CD4-positive, alpha-beta T cell (primary cell): ENCODE results near the gene CXCR5. TPM values are rescaled to one million over a fixed set of nuclear protein-coding genes. Genes with fewer than 3 reads are reported as not detected.
A peak's percentile ranks its signal among the peaks of the same experiment; 100 is the strongest.

ENCODE experiments used
- ATAC-seq: fragments of 200-7000 bp; cut with Tn5 transposase; one replicate; pipeline ENCODE4 v1.10.0; 2022; ENCODE audit warnings: mild to moderate bottlenecking; ENCODE audit not compliant: poor library complexity
- CTCF ChIA-PET: fragments of 350-600 bp; sonication (Branson Sonifier 250); formaldehyde crosslinking; loops from one replicate; lab custom pipeline; 2021; ENCODE audit warnings: antibody characterized with exemption, inconsistent platforms; lab: Charles Lee
- POLR2A ChIA-PET: fragments of 350-600 bp; sonication (Branson Sonifier 250); formaldehyde crosslinking; loops from one replicate; lab custom pipeline; 2021; ENCODE audit warnings: antibody characterized with exemption, inconsistent platforms; lab: Charles Lee
- DNase-seq, 14 experiments: peaks; one replicate each; pipeline ENCODE4 v3.0.0-alpha.2; 2013 to 2020; ENCODE audit warnings: mixed read lengths in 2 of 14
- H3K27ac ChIP-seq, 2 donors: one replicate each; pipeline versions ENCODE4 v1.5.1 to v1.7.0; 2013; ENCODE audit warnings: low read length in 2 of 2, low read depth in 1 of 2, mild to moderate bottlenecking in 1 of 2
- H3K27me3 ChIP-seq, 2 experiments: 1 replicate in 1 of 2; 2 replicates in 1 of 2; pipeline versions ENCODE4 v1.6.1 to v1.7.0; 2013; ENCODE audit warnings: low read length in 2 of 2, control low read depth in 1 of 2, mild to moderate bottlenecking in 1 of 2, moderate library complexity in 1 of 2; ENCODE audit not compliant: insufficient read depth in 2 of 2, control insufficient read depth in 1 of 2
- H3K36me3 ChIP-seq: one replicate; pipeline ENCODE4 v1.6.1; 2013; ENCODE audit warnings: low read length, control low read depth; ENCODE audit not compliant: insufficient read depth
- H3K4me1 ChIP-seq: one replicate; pipeline ENCODE4 v1.6.1; 2013; ENCODE audit warnings: low read length, control low read depth; ENCODE audit not compliant: insufficient read depth
- H3K4me3 ChIP-seq: one replicate; pipeline ENCODE4 v1.5.1; 2013; ENCODE audit warnings: mild to moderate bottlenecking, low read length, moderate library complexity
- H3K9me3 ChIP-seq, 2 experiments: 1 replicate in 1 of 2; 2 replicates in 1 of 2; pipeline versions ENCODE4 v1.6.1 to v1.7.0; 2013; ENCODE audit warnings: low read length in 2 of 2, mild to moderate bottlenecking in 2 of 2, control low read depth in 1 of 2, moderate library complexity in 1 of 2; ENCODE audit not compliant: control insufficient read depth in 1 of 2, insufficient read depth in 1 of 2
- H3K27ac Mint-ChIP-seq: one replicate; pipeline ENCODE4 v1.8.0; 2020; ENCODE audit warnings: mixed read lengths
- H3K27me3 Mint-ChIP-seq: one replicate; pipeline ENCODE4 v1.8.0; 2021; ENCODE audit warnings: mixed read lengths
- H3K36me3 Mint-ChIP-seq: one replicate; pipeline ENCODE4 v1.8.0; 2021; ENCODE audit warnings: low read depth, mixed read lengths
- H3K4me1 Mint-ChIP-seq: one replicate; pipeline ENCODE4 v1.8.0; 2021; ENCODE audit warnings: low read depth, mixed read lengths
- H3K4me3 Mint-ChIP-seq: one replicate; pipeline ENCODE4 v1.8.0; 2020; ENCODE audit warnings: mild to moderate bottlenecking, mixed read lengths
- H3K9me3 Mint-ChIP-seq: one replicate; pipeline ENCODE4 v1.8.0; 2020; ENCODE audit warnings: mixed read lengths
- intact Hi-C, 2 experiments: fragments of 100-400 bp; cut with DNase I in 1 of 2; cut with micrococcal nuclease in 1 of 2; formaldehyde crosslinking; loops; one replicate each; pipeline versions ENCODE4 v1.15.1 to v1.9.0; 2023 to 2025; cut with DNase I, micrococcal nuclease
- total RNA-seq, 174 experiments: library from RNA in 2 of 174; stranded (reverse) in 2 of 174; gene quantifications; one replicate each; pipeline ENCODE4 v1.2.3 and lab custom pipeline; 2021 to 2026
- TF ChIP-seq, protein P1 (sequence below): fragments of 200-600 bp; IDR thresholded peaks from one replicate; pipeline ENCODE4 v1.8.0; 2022; ENCODE audit warnings: antibody characterized with exemption, mild to moderate bottlenecking

Gene CXCR5
- total RNA-seq, 2 experiments from 2014 or later: 13.2 to 14.3 TPM

DNA sequence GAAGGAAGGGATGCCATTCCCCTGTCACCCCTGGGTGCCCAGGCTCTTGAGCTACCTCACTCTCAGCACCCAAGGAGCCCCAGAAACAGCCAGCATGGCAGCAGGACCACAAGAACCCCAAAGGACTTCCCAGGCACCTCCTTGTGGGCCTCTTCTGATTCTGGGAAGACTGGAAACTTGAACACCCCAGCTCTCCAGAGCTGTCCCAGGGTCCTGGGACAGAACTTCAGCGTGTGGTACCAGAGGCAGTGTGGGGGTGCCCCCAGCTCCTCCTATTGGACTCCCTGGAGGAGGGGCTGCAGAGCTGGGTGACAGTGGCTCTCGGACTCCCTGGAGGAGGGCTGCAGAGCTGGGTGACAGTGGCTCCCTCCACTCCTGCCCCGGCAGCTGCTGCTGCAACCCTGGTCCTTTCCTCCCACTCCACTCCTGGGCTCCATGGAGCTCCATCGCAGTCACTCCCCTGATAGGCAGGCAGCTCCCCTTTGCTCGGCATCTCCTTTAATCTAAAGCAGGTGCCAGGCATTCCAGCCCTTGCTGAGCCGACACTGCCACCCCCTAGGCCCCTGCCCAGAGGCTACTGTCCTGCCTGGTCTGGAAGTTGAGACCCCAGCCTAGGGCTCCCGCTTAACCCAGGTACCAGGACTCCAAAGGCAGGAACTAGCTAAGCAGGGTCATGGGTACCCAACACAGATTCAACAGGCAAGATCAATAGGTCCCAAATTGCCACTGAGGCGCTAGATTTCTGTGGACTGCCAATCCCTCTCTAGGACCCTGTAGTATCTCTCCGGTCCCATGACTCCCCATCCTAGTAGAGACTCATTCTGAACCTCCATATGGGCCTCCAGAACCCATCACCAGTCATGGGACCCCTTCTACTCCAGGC, 39.3 kb downstream of the CXCR5 start:
- H3K27ac ChIP-seq: peak overlapping the region; percentile 80 to 98
- no peak for ATAC-seq
- ChIA-PET POLR2A (interaction anchor here (0.6 to 9.8 kb wide), 7 partner anchors 13 to 360 kb away, joined by 3 to 187 read pairs (median 4); partner anchors contain the start of genes DDX6 and DPAGT1), CTCF (interaction anchor here (0.8 to 1.3 kb wide), 3 partner anchors 10 to 233 kb away, joined by 3 to 5 read pairs (median 4); no protein-coding TSS in a partner anchor)
- H3K27ac Mint-ChIP-seq: peak overlapping the region; percentile 100
- TF ChIP-seq, protein P1, sequence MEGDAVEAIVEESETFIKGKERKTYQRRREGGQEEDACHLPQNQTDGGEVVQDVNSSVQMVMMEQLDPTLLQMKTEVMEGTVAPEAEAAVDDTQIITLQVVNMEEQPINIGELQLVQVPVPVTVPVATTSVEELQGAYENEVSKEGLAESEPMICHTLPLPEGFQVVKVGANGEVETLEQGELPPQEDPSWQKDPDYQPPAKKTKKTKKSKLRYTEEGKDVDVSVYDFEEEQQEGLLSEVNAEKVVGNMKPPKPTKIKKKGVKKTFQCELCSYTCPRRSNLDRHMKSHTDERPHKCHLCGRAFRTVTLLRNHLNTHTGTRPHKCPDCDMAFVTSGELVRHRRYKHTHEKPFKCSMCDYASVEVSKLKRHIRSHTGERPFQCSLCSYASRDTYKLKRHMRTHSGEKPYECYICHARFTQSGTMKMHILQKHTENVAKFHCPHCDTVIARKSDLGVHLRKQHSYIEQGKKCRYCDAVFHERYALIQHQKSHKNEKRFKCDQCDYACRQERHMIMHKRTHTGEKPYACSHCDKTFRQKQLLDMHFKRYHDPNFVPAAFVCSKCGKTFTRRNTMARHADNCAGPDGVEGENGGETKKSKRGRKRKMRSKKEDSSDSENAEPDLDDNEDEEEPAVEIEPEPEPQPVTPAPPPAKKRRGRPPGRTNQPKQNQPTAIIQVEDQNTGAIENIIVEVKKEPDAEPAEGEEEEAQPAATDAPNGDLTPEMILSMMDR: no peak
- no peaks in the 10 kb centered on the region for H3K9me3 ChIP-seq
- no peaks in the 10 kb centered on the region for H3K27me3 ChIP-seq
- DNase-seq: peak in 4 of 14 experiments; percentile 16 to 30 (median 25)
- peak overlapping the region; percentile 100 for H3K4me3 Mint-ChIP-seq
- peaks cover 78% of the 10 kb centered on the region for H3K4me1 ChIP-seq
- H3K4me3 ChIP-seq: peak overlapping the region; percentile 100
- H3K9me3 Mint-ChIP-seq: no peaks in the 10 kb centered on the region
- peaks cover 5% of the 10 kb centered on the region for H3K27me3 Mint-ChIP-seq
- intact Hi-C loops: no loop called here
- H3K4me1 Mint-ChIP-seq: peaks cover 64% of the 10 kb centered on the region
- peaks cover 16% of the 10 kb centered on the region for H3K36me3 ChIP-seq
- peaks cover 61% of the 10 kb centered on the region for H3K36me3 Mint-ChIP-seq

DNA sequence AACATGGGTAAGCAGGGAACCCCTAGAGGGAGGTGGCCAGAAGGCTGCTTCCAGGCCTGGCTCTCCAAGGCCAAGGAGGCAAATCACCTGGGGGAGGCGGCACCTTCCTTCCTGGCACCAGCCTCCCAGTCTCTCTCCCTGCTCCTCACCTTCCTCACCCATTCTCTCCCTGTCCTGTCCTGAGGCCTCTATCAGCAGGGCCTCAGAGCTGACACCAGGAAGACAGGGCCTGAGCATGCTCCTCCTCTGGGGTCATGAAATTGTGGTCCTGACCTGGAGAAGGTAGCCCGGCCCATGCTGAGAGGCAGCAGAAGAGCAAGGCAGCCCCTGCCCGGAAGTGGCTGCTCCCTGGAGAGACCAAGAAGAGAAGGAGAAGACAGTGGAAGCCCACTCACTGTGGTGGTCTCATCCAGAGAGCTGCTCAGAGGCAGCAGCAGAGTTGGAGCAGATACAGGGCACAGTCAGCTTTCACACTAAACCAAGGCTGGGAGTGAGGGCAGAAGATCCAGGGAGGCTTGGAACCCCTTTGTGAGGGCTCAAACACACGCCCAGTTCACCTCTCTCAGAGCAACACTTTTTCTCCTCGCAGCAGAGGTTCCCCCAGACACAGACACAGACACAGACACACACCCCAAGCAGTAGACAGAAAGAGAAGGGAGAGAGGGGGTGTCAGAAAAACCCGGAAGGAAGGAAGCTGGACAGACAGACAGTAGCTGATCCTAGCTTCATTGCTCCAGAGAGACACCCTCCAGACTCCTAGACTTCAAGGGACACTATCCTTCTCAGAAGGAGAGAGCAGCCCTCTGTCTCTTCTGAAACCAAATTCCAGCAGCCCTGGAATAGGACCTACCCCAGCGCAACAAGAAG, 40.3 kb downstream of the CXCR5 start:
- ATAC-seq (peak; percentile 2), DNase-seq (peak in 7 of 14 experiments; percentile 41 to 77 (median 56))
- peaks cover 5% of the 10 kb centered on the region for H3K27me3 Mint-ChIP-seq
- peaks cover 63% of the 10 kb centered on the region for H3K36me3 Mint-ChIP-seq
- ChIA-PET POLR2A (interaction anchor here (0.9 to 9.8 kb wide), 8 partner anchors 28 to 234 kb away, joined by 3 to 187 read pairs (median 4); partner anchors contain the start of gene DDX6), CTCF (interaction anchor here (0.8 to 3.4 kb wide), 4 partner anchors 12 to 234 kb away, joined by 3 to 9 read pairs (median 4); no protein-coding TSS in a partner anchor)
- Histone ChIP-seq H3K9me3 (no peaks in the 10 kb centered on the region), H3K4me1 (peaks cover 78% of the 10 kb centered on the region), H3K27ac (peak overlapping the region; percentile 80 to 98), H3K27me3 (no peaks in the 10 kb centered on the region), H3K36me3 (peaks cover 16% of the 10 kb centered on the region), H3K4me3 (peak overlapping the region; percentile 100)
- H3K9me3 Mint-ChIP-seq: no peaks in the 10 kb centered on the region
- TF ChIP-seq, protein P1: no peak
- intact Hi-C loops: loop anchor here in 1 of 2 experiments (1.0 kb wide), 1 partner anchor 10 kb away; no protein-coding TSS in a partner anchor
- peaks cover 60% of the 10 kb centered on the region for H3K4me1 Mint-ChIP-seq
- peak overlapping the region; percentile 100 for H3K27ac Mint-ChIP-seq
- H3K4me3 Mint-ChIP-seq: peak overlapping the region; percentile 100
